HFFc6 (cell line): ENCODE measurements around the gene UBXN6. TPM values are rescaled to one million over a fixed set of nuclear protein-coding genes. Genes with fewer than 3 reads are reported as not detected.

ENCODE experiments used
- DNase-seq: peaks from one replicate; pipeline ENCODE4 v3.0.0-alpha.2; 2018
- H3K27ac Mint-ChIP-seq: 2 replicates; pipeline ENCODE4 v1.8.0; 2020; ENCODE audit warnings: mild to moderate bottlenecking, mixed read lengths
- H3K27me3 Mint-ChIP-seq: 2 replicates; pipeline ENCODE4 v1.8.0; 2021; ENCODE audit warnings: mild to moderate bottlenecking, moderate library complexity, mixed read lengths; ENCODE audit not compliant: insufficient read depth
- H3K36me3 Mint-ChIP-seq: 2 replicates; pipeline ENCODE4 v1.8.0; 2021; ENCODE audit warnings: low read depth, mixed read lengths
- H3K4me1 Mint-ChIP-seq: 2 replicates; pipeline ENCODE4 v1.8.0; 2020; ENCODE audit warnings: low read depth, mixed read lengths
- H3K4me3 Mint-ChIP-seq: 2 replicates; pipeline ENCODE4 v1.8.0; 2020; ENCODE audit warnings: mild to moderate bottlenecking, moderate library complexity, mixed read lengths
- H3K9me3 Mint-ChIP-seq: 2 replicates; pipeline ENCODE4 v1.8.0; 2020; ENCODE audit warnings: mild to moderate bottlenecking, mixed read lengths
- total RNA-seq, 6 experiments: library from RNA; stranded (reverse); fragmentation: NEBNext Ultra II Directional; extraction: Animal tissue kit (Norgen Biotek cat#: 25700); gene quantifications; 2 replicates in 1 of 6; 3 replicates in 5 of 6; pipeline ENCODE4 v1.2.3, GENCODE V29; 2021
- TF ChIP-seq, protein P1 (sequence below): fragments of 200-600 bp; sonication (generic); IDR thresholded peaks from 2 replicates; pipeline ENCODE4 v1.5.0; 2021; ENCODE audit warnings: antibody characterized with exemption, mild to moderate bottlenecking

Gene UBXN6
- total RNA-seq, 6 experiments from 2014 or later = 124 to 142 (median 131) TPM

GRCh38 chr19:4425537-4425936 is 32.1 kb downstream of the UBXN6 start:
- TF ChIP-seq, protein P1, sequence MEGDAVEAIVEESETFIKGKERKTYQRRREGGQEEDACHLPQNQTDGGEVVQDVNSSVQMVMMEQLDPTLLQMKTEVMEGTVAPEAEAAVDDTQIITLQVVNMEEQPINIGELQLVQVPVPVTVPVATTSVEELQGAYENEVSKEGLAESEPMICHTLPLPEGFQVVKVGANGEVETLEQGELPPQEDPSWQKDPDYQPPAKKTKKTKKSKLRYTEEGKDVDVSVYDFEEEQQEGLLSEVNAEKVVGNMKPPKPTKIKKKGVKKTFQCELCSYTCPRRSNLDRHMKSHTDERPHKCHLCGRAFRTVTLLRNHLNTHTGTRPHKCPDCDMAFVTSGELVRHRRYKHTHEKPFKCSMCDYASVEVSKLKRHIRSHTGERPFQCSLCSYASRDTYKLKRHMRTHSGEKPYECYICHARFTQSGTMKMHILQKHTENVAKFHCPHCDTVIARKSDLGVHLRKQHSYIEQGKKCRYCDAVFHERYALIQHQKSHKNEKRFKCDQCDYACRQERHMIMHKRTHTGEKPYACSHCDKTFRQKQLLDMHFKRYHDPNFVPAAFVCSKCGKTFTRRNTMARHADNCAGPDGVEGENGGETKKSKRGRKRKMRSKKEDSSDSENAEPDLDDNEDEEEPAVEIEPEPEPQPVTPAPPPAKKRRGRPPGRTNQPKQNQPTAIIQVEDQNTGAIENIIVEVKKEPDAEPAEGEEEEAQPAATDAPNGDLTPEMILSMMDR = no peak
- Mint-ChIP-seq H3K9me3 (no peaks in the 10 kb centered on the region), H3K27me3 (no peaks in the 10 kb centered on the region; the same call in 1 of the 2 replicates), H3K4me3 (peak overlapping the region; percentile 59), H3K36me3 (peaks cover 21% of the 10 kb centered on the region), H3K27ac (peak overlapping the region; percentile 92), H3K4me1 (peaks cover 12% of the 10 kb centered on the region)
- DNase-seq = peak; percentile 89

DNA sequence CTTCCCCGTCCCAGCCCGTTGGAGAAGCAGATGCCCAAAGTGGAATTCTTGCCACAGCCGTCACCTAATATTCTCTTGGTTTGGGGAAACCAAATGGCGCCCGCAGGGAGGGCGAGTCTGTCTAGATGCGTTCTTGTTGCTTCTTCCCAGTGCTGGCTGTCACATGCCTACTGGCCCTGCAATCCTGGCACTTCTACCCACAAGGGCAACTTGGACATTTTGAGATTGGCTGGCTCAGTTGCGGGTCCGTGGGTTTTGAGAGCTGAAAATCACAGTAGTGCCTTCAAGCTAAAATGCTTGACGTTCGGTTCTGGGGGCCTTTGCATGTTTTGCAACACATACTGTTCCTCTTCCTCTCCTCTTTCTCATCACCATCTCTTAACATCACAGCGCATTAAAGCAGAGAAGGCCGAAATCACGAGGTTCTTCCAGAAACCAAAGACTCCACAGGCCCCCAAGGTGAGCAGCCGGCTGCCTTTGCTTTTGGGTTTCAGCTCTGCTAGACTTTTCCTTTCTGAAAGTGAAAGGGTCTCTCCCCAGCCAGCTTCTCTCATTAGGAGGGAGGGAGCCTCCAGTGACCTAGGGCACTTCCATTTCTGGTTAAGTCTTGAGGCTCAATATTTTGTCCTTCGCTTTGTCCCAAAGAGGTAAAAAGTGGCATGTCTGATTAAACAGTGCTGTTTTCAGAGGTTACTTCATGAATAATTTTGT is 34.0 kb downstream of the UBXN6 start:
- no peak for DNase-seq
- no peak overlapping the region for H3K4me3 Mint-ChIP-seq
- H3K36me3 Mint-ChIP-seq = peaks cover 13% of the 10 kb centered on the region; the same call in 1 of the 2 replicates
- TF ChIP-seq, protein P1 = no peak
- H3K27ac Mint-ChIP-seq = no peak overlapping the region; the same call in 1 of the 2 replicates
- H3K27me3 Mint-ChIP-seq = no peaks in the 10 kb centered on the region
- no peaks in the 10 kb centered on the region for H3K9me3 Mint-ChIP-seq
- peaks cover 17% of the 10 kb centered on the region for H3K4me1 Mint-ChIP-seq

- no peak overlapping the region; the same call in 1 of the 2 replicates for H3K27ac Mint-ChIP-seq
- H3K36me3 Mint-ChIP-seq = peaks cover 18% of the 10 kb centered on the region
- DNase-seq = no peak
- TF ChIP-seq, protein P1 = no peak
- no peaks in the 10 kb centered on the region for H3K27me3 Mint-ChIP-seq
- no peak overlapping the region for H3K4me3 Mint-ChIP-seq
- H3K9me3 Mint-ChIP-seq = no peaks in the 10 kb centered on the region
- H3K4me1 Mint-ChIP-seq = peaks cover 30% of the 10 kb centered on the region
These were observed 41.3 kb downstream of the UBXN6 start for GRCh38 chr19:4416268-4416667.

- TF ChIP-seq, protein P1 = no peak
- no peaks in the 10 kb centered on the region for H3K9me3 Mint-ChIP-seq
- peaks cover 30% of the 10 kb centered on the region for H3K4me1 Mint-ChIP-seq
- no peak overlapping the region; the same call in 1 of the 2 replicates for H3K4me3 Mint-ChIP-seq
- no peak for DNase-seq
- peak overlapping the region; percentile 54 for H3K27ac Mint-ChIP-seq
- peaks cover 18% of the 10 kb centered on the region for H3K36me3 Mint-ChIP-seq
- no peaks in the 10 kb centered on the region for H3K27me3 Mint-ChIP-seq
These were observed 42.2 kb downstream of the UBXN6 start for GRCh38 chr19:4415352-4415751.

- TF ChIP-seq, protein P1 = no peak
- peak overlapping the region; percentile 54 for H3K27ac Mint-ChIP-seq
- no peak overlapping the region; the same call in 1 of the 2 replicates for H3K4me3 Mint-ChIP-seq
- H3K9me3 Mint-ChIP-seq = no peaks in the 10 kb centered on the region
- H3K36me3 Mint-ChIP-seq = peaks cover 18% of the 10 kb centered on the region
- H3K27me3 Mint-ChIP-seq = no peaks in the 10 kb centered on the region
- no peak for DNase-seq
- peaks cover 29% of the 10 kb centered on the region for H3K4me1 Mint-ChIP-seq
These were observed 42.7 kb downstream of the UBXN6 start for GRCh38 chr19:4414800-4415321.
